ENCODE data around the gene B3GNT2.

Gene B3GNT2

GRCh38 chr2:62202729-62203128, 6.8 kb downstream of the B3GNT2 start:
- in situ Hi-C loops (cut with MboI; ENCODE audit: low sequenced_read_pairs) = no loop called here

- in situ Hi-C loops (cut with MboI; ENCODE audit: low sequenced_read_pairs) = no loop called here
These were observed 7.5 kb downstream of the B3GNT2 start for GRCh38 chr2:62203459-62203858.

- in situ Hi-C loops (cut with MboI; ENCODE audit: low sequenced_read_pairs) = no loop called here
These were observed 9.1 kb downstream of the B3GNT2 start for GRCh38 chr2:62204998-62205496.

GRCh38 chr2:62205554-62205953, 9.6 kb downstream of the B3GNT2 start:
- in situ Hi-C loops (cut with MboI; ENCODE audit: low sequenced_read_pairs) = no loop called here

- in situ Hi-C loops (cut with MboI; ENCODE audit: low sequenced_read_pairs) = no loop called here
These were observed 10.1 kb downstream of the B3GNT2 start for GRCh38 chr2:62206024-62206423.

GRCh38 chr2:62207491-62207890, 11.6 kb downstream of the B3GNT2 start:
- in situ Hi-C loops (cut with MboI; ENCODE audit: low sequenced_read_pairs) = no loop called here

- in situ Hi-C loops (cut with MboI; ENCODE audit: low sequenced_read_pairs) = no loop called here
These were observed 12.3 kb downstream of the B3GNT2 start for GRCh38 chr2:62208074-62208757.

- in situ Hi-C loops (cut with MboI; ENCODE audit: low sequenced_read_pairs) = no loop called here
These were observed 12.8 kb downstream of the B3GNT2 start for GRCh38 chr2:62208758-62209114.

- in situ Hi-C loops (cut with MboI; ENCODE audit: low sequenced_read_pairs) = no loop called here
These were observed 13.6 kb downstream of the B3GNT2 start for GRCh38 chr2:62209427-62209991.

GRCh38 chr2:62215306-62216064, 19.6 kb downstream of the B3GNT2 start:
- in situ Hi-C loops (cut with MboI; ENCODE audit: low sequenced_read_pairs) = no loop called here

GRCh38 chr2:62216113-62216512, 20.2 kb downstream of the B3GNT2 start:
- in situ Hi-C loops (cut with MboI; ENCODE audit: low sequenced_read_pairs) = no loop called here

- in situ Hi-C loops (cut with MboI; ENCODE audit: low sequenced_read_pairs) = no loop called here
These were observed 20.7 kb downstream of the B3GNT2 start for GRCh38 chr2:62216616-62217015.

GRCh38 chr2:62217421-62217820, 21.5 kb downstream of the B3GNT2 start:
- in situ Hi-C loops (cut with MboI; ENCODE audit: low sequenced_read_pairs) = no loop called here

GRCh38 chr2:62217970-62218369, 22.1 kb downstream of the B3GNT2 start:
- in situ Hi-C loops (cut with MboI; ENCODE audit: low sequenced_read_pairs) = no loop called here

- in situ Hi-C loops (cut with MboI; ENCODE audit: low sequenced_read_pairs) = no loop called here
These were observed 23.7 kb downstream of the B3GNT2 start for GRCh38 chr2:62219407-62220159.

- in situ Hi-C loops (cut with MboI; ENCODE audit: low sequenced_read_pairs) = no loop called here
These were observed 25.2 kb downstream of the B3GNT2 start for GRCh38 chr2:62221141-62221540.

GRCh38 chr2:62222171-62222570, 26.3 kb downstream of the B3GNT2 start:
- in situ Hi-C loops (cut with MboI; ENCODE audit: low sequenced_read_pairs) = no loop called here

- in situ Hi-C loops (cut with MboI; ENCODE audit: low sequenced_read_pairs) = no loop called here
These were observed 26.8 kb downstream of the B3GNT2 start for GRCh38 chr2:62222674-62223073.

GRCh38 chr2:62224976-62225375, 29.1 kb downstream of the B3GNT2 start:
- in situ Hi-C loops (cut with MboI; ENCODE audit: low sequenced_read_pairs) = no loop called here

- in situ Hi-C loops (cut with MboI; ENCODE audit: low sequenced_read_pairs) = no loop called here
These were observed 31.6 kb downstream of the B3GNT2 start for GRCh38 chr2:62227386-62228075.

Data from hTERT RPE-1 (cell line).